IgD-negative memory B cell (primary cell): Measurements from ENCODE around the gene DYNC1H1. TPM values are rescaled to one million over a fixed set of nuclear protein-coding genes. Genes with fewer than 3 reads are reported as not detected.
A peak's percentile ranks its signal among the peaks of the same experiment; 100 is the strongest.

Source experiments
- H3K27ac Mint-ChIP-seq, 3 donors: one replicate each; pipeline ENCODE4 v1.8.0; 2020 to 2022; ENCODE audit warnings: mild to moderate bottlenecking in 3 of 3, mixed read lengths in 3 of 3, moderate library complexity in 1 of 3
- H3K27me3 Mint-ChIP-seq: one replicate; pipeline ENCODE4 v1.8.0; 2021; ENCODE audit warnings: mixed read lengths
- H3K36me3 Mint-ChIP-seq: one replicate; pipeline ENCODE4 v1.8.0; 2020; ENCODE audit warnings: mild to moderate bottlenecking, mixed read lengths
- H3K4me1 Mint-ChIP-seq, 3 donors: one replicate each; pipeline ENCODE4 v1.8.0; 2020 to 2022; ENCODE audit warnings: mixed read lengths in 3 of 3, mild to moderate bottlenecking in 1 of 3
- H3K4me3 Mint-ChIP-seq, 4 donors: one replicate each; pipeline ENCODE4 v1.8.0; 2020 to 2022; ENCODE audit warnings: mild to moderate bottlenecking in 4 of 4, mixed read lengths in 4 of 4, moderate library complexity in 3 of 4
- H3K9me3 Mint-ChIP-seq, 3 donors: one replicate each; pipeline ENCODE4 v1.8.0; 2020 to 2021; ENCODE audit warnings: mixed read lengths in 3 of 3, mild to moderate bottlenecking in 1 of 3
- polyA plus RNA-seq: library from polyadenylated mRNA; unstranded; fragments of 300-500 nt; fragmentation: Illumina TruSeq; gene quantifications from one replicate; pipeline ENCODE4 v1.2.3, GENCODE V29; 2021

DYNC1H1 gene
- 54.4 TPM for polyA plus RNA-seq

GRCh38 chr14:101964297-101965180, at the start of gene DYNC1H1:
Gene DYNC1H1, plus strand, starts transcription at chr14:101964573. Its CDS starts 119 bp downstream, at chr14:101964692.
- Mint-ChIP-seq H3K27ac (peak within 1 kb of the TSS; percentile 74 to 97 (median 95)), H3K4me3 (peak within 1 kb of the TSS; percentile 91 to 97 (median 96)), H3K4me1 (peaks cover 27 to 38% (median 35%) of the 10 kb centered on the region in 3 donors), H3K27me3 (no peaks in the 10 kb centered on the region), H3K9me3 (no peaks in the 10 kb centered on the region), H3K36me3 (no peaks in the 10 kb centered on the region)

- peak overlapping the region in 1 of 3 donors; percentile 73 for H3K27ac Mint-ChIP-seq
- peaks cover 0 to 4% (median 0%) of the 10 kb centered on the region in 3 donors for H3K4me1 Mint-ChIP-seq
- no peaks in the 10 kb centered on the region for H3K27me3 Mint-ChIP-seq
- H3K4me3 Mint-ChIP-seq: no peak overlapping the region
- peaks cover 1% of the 10 kb centered on the region for H3K36me3 Mint-ChIP-seq
- no peaks in the 10 kb centered on the region for H3K9me3 Mint-ChIP-seq
Observed at GRCh38 chr14:101915871-101916815, 48.2 kb upstream of the DYNC1H1 start.

GRCh38 chr14:101916816-101917412, 47.5 kb upstream of the DYNC1H1 start:
- Mint-ChIP-seq H3K4me3 (no peak overlapping the region), H3K9me3 (no peaks in the 10 kb centered on the region), H3K36me3 (peaks cover 1% of the 10 kb centered on the region), H3K4me1 (peaks cover 0 to 4% (median 0%) of the 10 kb centered on the region in 3 donors), H3K27ac (peak overlapping the region in 1 of 3 donors; percentile 39), H3K27me3 (no peaks in the 10 kb centered on the region)

- Mint-ChIP-seq H3K9me3 (no peaks in the 10 kb centered on the region), H3K4me3 (no peak overlapping the region), H3K27ac (no peak overlapping the region), H3K27me3 (no peaks in the 10 kb centered on the region), H3K4me1 (peaks cover 0 to 4% (median 0%) of the 10 kb centered on the region in 3 donors), H3K36me3 (peaks cover 1% of the 10 kb centered on the region)
Observed at GRCh38 chr14:101917413-101918017, 46.9 kb upstream of the DYNC1H1 start.

GRCh38 chr14:101918065-101918989, 46.0 kb upstream of the DYNC1H1 start:
- Mint-ChIP-seq H3K9me3 (no peaks in the 10 kb centered on the region), H3K36me3 (peaks cover 1% of the 10 kb centered on the region), H3K4me3 (no peak overlapping the region), H3K27ac (no peak overlapping the region), H3K4me1 (peaks cover 0 to 4% (median 0%) of the 10 kb centered on the region in 3 donors), H3K27me3 (no peaks in the 10 kb centered on the region)

GRCh38 chr14:101920271-101920670, 44.1 kb upstream of the DYNC1H1 start:
- Mint-ChIP-seq H3K27me3 (no peaks in the 10 kb centered on the region), H3K4me3 (no peak overlapping the region), H3K4me1 (peaks cover 0 to 4% (median 0%) of the 10 kb centered on the region in 3 donors), H3K9me3 (no peaks in the 10 kb centered on the region), H3K27ac (peak overlapping the region; percentile 16 to 45 (median 19)), H3K36me3 (peaks cover 1% of the 10 kb centered on the region)

GRCh38 chr14:101922866-101923265, 41.5 kb upstream of the DYNC1H1 start:
- no peak overlapping the region for H3K4me3 Mint-ChIP-seq
- H3K27ac Mint-ChIP-seq: no peak overlapping the region
- H3K4me1 Mint-ChIP-seq: no peaks in the 10 kb centered on the region
- H3K36me3 Mint-ChIP-seq: no peaks in the 10 kb centered on the region
- H3K9me3 Mint-ChIP-seq: no peaks in the 10 kb centered on the region
- H3K27me3 Mint-ChIP-seq: no peaks in the 10 kb centered on the region

- H3K4me1 Mint-ChIP-seq: no peaks in the 10 kb centered on the region
- H3K27ac Mint-ChIP-seq: no peak overlapping the region
Observed at GRCh38 chr14:101925152-101925551, 39.2 kb upstream of the DYNC1H1 start.

GRCh38 chr14:101926085-101926484, 38.3 kb upstream of the DYNC1H1 start:
- peaks cover 2% of the 10 kb centered on the region for H3K36me3 Mint-ChIP-seq
- no peaks in the 10 kb centered on the region for H3K4me1 Mint-ChIP-seq
- no peak overlapping the region for H3K4me3 Mint-ChIP-seq
- H3K27me3 Mint-ChIP-seq: no peaks in the 10 kb centered on the region
- H3K27ac Mint-ChIP-seq: no peak overlapping the region
- H3K9me3 Mint-ChIP-seq: no peaks in the 10 kb centered on the region

More at GRCh38 chr14:101925152-101925551, 39.2 kb upstream of the DYNC1H1 start:
- Mint-ChIP-seq H3K4me3 (no peak overlapping the region), H3K27me3 (no peaks in the 10 kb centered on the region), H3K9me3 (no peaks in the 10 kb centered on the region), H3K36me3 (peaks cover 2% of the 10 kb centered on the region)

GRCh38 chr14:101926620-101927019, 37.8 kb upstream of the DYNC1H1 start:
- H3K4me1 Mint-ChIP-seq: no peaks in the 10 kb centered on the region
- H3K4me3 Mint-ChIP-seq: no peak overlapping the region
- no peak overlapping the region for H3K27ac Mint-ChIP-seq
- H3K27me3 Mint-ChIP-seq: no peaks in the 10 kb centered on the region
- H3K36me3 Mint-ChIP-seq: peaks cover 2% of the 10 kb centered on the region
- no peaks in the 10 kb centered on the region for H3K9me3 Mint-ChIP-seq

- H3K27ac Mint-ChIP-seq: no peak overlapping the region
- no peak overlapping the region for H3K4me3 Mint-ChIP-seq
- no peaks in the 10 kb centered on the region for H3K9me3 Mint-ChIP-seq
- H3K36me3 Mint-ChIP-seq: peaks cover 2% of the 10 kb centered on the region
- H3K27me3 Mint-ChIP-seq: no peaks in the 10 kb centered on the region
- no peaks in the 10 kb centered on the region for H3K4me1 Mint-ChIP-seq
Observed at GRCh38 chr14:101927859-101928258, 36.5 kb upstream of the DYNC1H1 start.

- Mint-ChIP-seq H3K27me3 (no peaks in the 10 kb centered on the region), H3K4me1 (no peaks in the 10 kb centered on the region), H3K4me3 (no peak overlapping the region), H3K36me3 (peaks cover 2% of the 10 kb centered on the region), H3K27ac (peak overlapping the region in 1 of 3 donors; percentile 25), H3K9me3 (no peaks in the 10 kb centered on the region)
Observed at GRCh38 chr14:101928415-101928841, 35.9 kb upstream of the DYNC1H1 start.

GRCh38 chr14:101929096-101929495, 35.3 kb upstream of the DYNC1H1 start:
- Mint-ChIP-seq H3K4me1 (no peaks in the 10 kb centered on the region), H3K9me3 (no peaks in the 10 kb centered on the region), H3K27me3 (no peaks in the 10 kb centered on the region), H3K36me3 (peaks cover 2% of the 10 kb centered on the region), H3K27ac (peak overlapping the region in 1 of 3 donors; percentile 25), H3K4me3 (no peak overlapping the region)
